ENCODE data around the gene IL26.

IL26 gene

DNA sequence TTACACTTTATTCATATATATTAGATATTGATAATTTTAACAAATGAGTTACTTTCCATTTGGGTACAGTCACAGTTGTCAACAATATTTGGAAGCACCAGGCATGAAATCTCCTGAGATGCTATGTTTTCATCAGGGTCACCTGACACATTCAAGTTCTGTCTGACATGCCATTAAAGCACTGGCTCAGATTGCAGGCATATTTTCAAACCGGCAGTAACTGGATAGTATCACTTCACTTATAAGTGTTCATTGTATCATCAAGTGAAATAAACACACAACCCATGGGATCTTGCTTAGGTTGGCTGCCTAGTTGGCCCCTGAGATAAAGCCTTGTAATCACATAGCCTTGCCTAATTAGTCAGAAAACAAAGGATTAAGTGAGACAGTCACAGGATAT, 70.8 kb downstream of the IL26 start:
- DNase-seq (ENCODE audit: low read depth), result no peak
